HL-60 (cell line): ENCODE data around the gene UBTF.

Experiments used
- POLR2AphosphoS5 ChIP-seq: IDR thresholded peaks from 2 replicates; pipeline ENCODE4 v1.6.1; 2012; ENCODE audit warnings: low read depth
- SPI1 ChIP-seq: IDR thresholded peaks from 2 replicates; pipeline ENCODE4 v1.6.1; 2012; ENCODE audit warnings: low read depth, mild to moderate bottlenecking, borderline replicate concordance
- TF ChIP-seq, protein P1 (sequence below): IDR thresholded peaks from 2 replicates; pipeline ENCODE4 v1.6.1; 2012; ENCODE audit warnings: low read depth; ENCODE audit not compliant: insufficient replicate concordance
- TF ChIP-seq, protein P2 (sequence below): IDR thresholded peaks from one replicate; pipeline ENCODE4 v1.5.1; 2011; ENCODE audit warnings: low read length, control low read depth, inconsistent platforms; ENCODE audit not compliant: insufficient read depth

DNA sequence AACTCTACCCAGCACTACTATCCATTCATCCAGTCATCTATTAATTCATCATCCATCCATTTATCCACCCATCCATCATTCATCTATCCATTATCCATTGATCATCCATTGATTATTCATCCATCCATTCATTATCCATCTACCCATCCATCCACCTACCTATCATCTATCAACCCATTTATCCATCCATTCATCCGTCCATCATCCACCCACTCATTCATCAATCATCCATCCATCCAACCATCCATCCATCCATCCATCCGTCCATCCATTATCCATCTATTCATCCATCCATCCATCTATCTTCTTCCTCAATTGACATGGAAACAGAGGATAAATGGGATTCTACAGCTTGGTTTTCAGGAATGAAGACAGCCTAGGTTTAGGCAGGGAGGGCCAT is 36.4 kb upstream of the UBTF start:
- TF ChIP-seq, protein P1, sequence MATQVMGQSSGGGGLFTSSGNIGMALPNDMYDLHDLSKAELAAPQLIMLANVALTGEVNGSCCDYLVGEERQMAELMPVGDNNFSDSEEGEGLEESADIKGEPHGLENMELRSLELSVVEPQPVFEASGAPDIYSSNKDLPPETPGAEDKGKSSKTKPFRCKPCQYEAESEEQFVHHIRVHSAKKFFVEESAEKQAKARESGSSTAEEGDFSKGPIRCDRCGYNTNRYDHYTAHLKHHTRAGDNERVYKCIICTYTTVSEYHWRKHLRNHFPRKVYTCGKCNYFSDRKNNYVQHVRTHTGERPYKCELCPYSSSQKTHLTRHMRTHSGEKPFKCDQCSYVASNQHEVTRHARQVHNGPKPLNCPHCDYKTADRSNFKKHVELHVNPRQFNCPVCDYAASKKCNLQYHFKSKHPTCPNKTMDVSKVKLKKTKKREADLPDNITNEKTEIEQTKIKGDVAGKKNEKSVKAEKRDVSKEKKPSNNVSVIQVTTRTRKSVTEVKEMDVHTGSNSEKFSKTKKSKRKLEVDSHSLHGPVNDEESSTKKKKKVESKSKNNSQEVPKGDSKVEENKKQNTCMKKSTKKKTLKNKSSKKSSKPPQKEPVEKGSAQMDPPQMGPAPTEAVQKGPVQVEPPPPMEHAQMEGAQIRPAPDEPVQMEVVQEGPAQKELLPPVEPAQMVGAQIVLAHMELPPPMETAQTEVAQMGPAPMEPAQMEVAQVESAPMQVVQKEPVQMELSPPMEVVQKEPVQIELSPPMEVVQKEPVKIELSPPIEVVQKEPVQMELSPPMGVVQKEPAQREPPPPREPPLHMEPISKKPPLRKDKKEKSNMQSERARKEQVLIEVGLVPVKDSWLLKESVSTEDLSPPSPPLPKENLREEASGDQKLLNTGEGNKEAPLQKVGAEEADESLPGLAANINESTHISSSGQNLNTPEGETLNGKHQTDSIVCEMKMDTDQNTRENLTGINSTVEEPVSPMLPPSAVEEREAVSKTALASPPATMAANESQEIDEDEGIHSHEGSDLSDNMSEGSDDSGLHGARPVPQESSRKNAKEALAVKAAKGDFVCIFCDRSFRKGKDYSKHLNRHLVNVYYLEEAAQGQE, result no peak
- TF ChIP-seq, protein P2, sequence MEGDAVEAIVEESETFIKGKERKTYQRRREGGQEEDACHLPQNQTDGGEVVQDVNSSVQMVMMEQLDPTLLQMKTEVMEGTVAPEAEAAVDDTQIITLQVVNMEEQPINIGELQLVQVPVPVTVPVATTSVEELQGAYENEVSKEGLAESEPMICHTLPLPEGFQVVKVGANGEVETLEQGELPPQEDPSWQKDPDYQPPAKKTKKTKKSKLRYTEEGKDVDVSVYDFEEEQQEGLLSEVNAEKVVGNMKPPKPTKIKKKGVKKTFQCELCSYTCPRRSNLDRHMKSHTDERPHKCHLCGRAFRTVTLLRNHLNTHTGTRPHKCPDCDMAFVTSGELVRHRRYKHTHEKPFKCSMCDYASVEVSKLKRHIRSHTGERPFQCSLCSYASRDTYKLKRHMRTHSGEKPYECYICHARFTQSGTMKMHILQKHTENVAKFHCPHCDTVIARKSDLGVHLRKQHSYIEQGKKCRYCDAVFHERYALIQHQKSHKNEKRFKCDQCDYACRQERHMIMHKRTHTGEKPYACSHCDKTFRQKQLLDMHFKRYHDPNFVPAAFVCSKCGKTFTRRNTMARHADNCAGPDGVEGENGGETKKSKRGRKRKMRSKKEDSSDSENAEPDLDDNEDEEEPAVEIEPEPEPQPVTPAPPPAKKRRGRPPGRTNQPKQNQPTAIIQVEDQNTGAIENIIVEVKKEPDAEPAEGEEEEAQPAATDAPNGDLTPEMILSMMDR, result no peak
- TF ChIP-seq POLR2AphosphoS5, result no peak
- TF ChIP-seq SPI1, result no peak
